ENCODE measurements around the gene BCL11B.

BCL11B gene

GRCh38 chr14:99191395-99192027 lies 80.5 kb downstream of the BCL11B start (continued):
- TF ChIP-seq ZFP30 (CRISPR knock-in tag; IDR thresholded peaks at IDR 0.05): no peak
- TF ChIP-seq ZFP3 (CRISPR knock-in tag; IDR thresholded peaks at IDR 0.05): no peak
- TF ChIP-seq PPARA (CRISPR knock-in tag; IDR thresholded peaks at IDR 0.05; ENCODE audit: borderline replicate concordance): no peak
- TF ChIP-seq CSDC2 (CRISPR knock-in tag; IDR thresholded peaks at IDR 0.05): no peak

GRCh38 chr14:99190696-99191394 lies 81.2 kb downstream of the BCL11B start:
- TF ChIP-seq BACH2 (CRISPR knock-in tag; IDR thresholded peaks at IDR 0.05; ENCODE audit: borderline replicate concordance): no peak
- TF ChIP-seq POU6F1 (CRISPR knock-in tag; IDR thresholded peaks at IDR 0.05; ENCODE audit: borderline replicate concordance, low read depth): no peak
- no peak for TF ChIP-seq CSDC2 (CRISPR knock-in tag; IDR thresholded peaks at IDR 0.05)
- TF ChIP-seq ESRRG (CRISPR knock-in tag; IDR thresholded peaks at IDR 0.05): no peak
- no peak for TF ChIP-seq ZNF70 (CRISPR knock-in tag; IDR thresholded peaks at IDR 0.05)
- no peak for TF ChIP-seq TSHZ2 (CRISPR knock-in tag; IDR thresholded peaks at IDR 0.05)
- no peak for TF ChIP-seq RARB (CRISPR knock-in tag; IDR thresholded peaks at IDR 0.05)
- TF ChIP-seq PPARA (CRISPR knock-in tag; IDR thresholded peaks at IDR 0.05; ENCODE audit: borderline replicate concordance): no peak
- TF ChIP-seq GLIS3 (CRISPR knock-in tag; IDR thresholded peaks at IDR 0.05): no peak
- TF ChIP-seq ISL1 (CRISPR knock-in tag; IDR thresholded peaks at IDR 0.05): no peak
- TF ChIP-seq PATZ1 (CRISPR knock-in tag; IDR thresholded peaks at IDR 0.05; ENCODE audit: borderline replicate concordance): no peak
- no peak for TF ChIP-seq SNAI2 (CRISPR knock-in tag; IDR thresholded peaks at IDR 0.05)
- TF ChIP-seq ARNTL (CRISPR knock-in tag; IDR thresholded peaks at IDR 0.05; ENCODE audit: borderline replicate concordance, low read depth): no peak
- TF ChIP-seq ZFP3 (CRISPR knock-in tag; IDR thresholded peaks at IDR 0.05): no peak
- no peak for TF ChIP-seq CSRNP3 (CRISPR knock-in tag; IDR thresholded peaks at IDR 0.05)
- no peak for TF ChIP-seq ZNF8 (CRISPR knock-in tag; IDR thresholded peaks at IDR 0.05)
- TF ChIP-seq ZNF565 (CRISPR knock-in tag; conservative IDR thresholded peaks at IDR 0.05; ENCODE audit: low read depth): no peak
- TF ChIP-seq TCF4 (CRISPR knock-in tag; IDR thresholded peaks at IDR 0.05; ENCODE audit: borderline replicate concordance): no peak
- ATAC-seq: no peak

GRCh38 chr14:99189201-99189801 lies 82.7 kb downstream of the BCL11B start:
- no peak for ATAC-seq
- TF ChIP-seq ZC3H10 (CRISPR knock-in tag; IDR thresholded peaks at IDR 0.05) (no peak), RARB (CRISPR knock-in tag; IDR thresholded peaks at IDR 0.05) (no peak), CREB5 (CRISPR knock-in tag; IDR thresholded peaks at IDR 0.05; ENCODE audit: low read depth) (no peak), ISL1 (CRISPR knock-in tag; IDR thresholded peaks at IDR 0.05) (no peak), ZNF70 (CRISPR knock-in tag; IDR thresholded peaks at IDR 0.05) (no peak), TSHZ2 (CRISPR knock-in tag; IDR thresholded peaks at IDR 0.05) (no peak), ESRRG (CRISPR knock-in tag; IDR thresholded peaks at IDR 0.05) (no peak)
